ENCODE results near the gene CDX1.

DNA sequence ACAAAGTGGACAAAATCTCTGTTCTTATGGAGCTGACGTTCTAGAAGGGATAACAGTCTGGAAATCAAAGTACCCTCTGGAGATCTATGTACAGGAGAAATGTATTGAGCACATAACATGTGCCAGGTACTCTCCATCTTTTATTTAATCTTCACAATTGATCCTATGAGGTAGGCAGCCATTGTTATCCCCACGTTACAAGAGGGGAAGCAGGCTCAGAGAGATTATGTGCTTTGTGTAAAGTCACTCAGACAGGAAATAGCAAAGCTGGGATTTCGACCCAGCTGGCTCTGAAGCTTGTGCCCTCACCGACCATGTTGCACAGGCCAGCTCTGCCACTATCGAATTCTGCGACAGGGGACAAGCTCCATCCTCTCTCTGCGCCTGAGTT, 32.4 kb upstream of the CDX1 start:
- TF ChIP-seq ELF4 (IDR thresholded peaks at IDR 0.05) (no peak), SP1 (IDR thresholded peaks at IDR 0.05) (no peak), ZNF384 (IDR thresholded peaks at IDR 0.05) (no peak), L3MBTL2 (conservative IDR thresholded peaks at IDR 0.05) (no peak), FOXK2 (IDR thresholded peaks at IDR 0.05) (no peak), TARDBP (IDR thresholded peaks at IDR 0.05) (no peak), NFRKB (IDR thresholded peaks at IDR 0.05) (no peak), FOXM1 (IDR thresholded peaks at IDR 0.05; ENCODE audit: borderline replicate concordance) (no peak)
- TF ChIP-seq, protein P1, sequence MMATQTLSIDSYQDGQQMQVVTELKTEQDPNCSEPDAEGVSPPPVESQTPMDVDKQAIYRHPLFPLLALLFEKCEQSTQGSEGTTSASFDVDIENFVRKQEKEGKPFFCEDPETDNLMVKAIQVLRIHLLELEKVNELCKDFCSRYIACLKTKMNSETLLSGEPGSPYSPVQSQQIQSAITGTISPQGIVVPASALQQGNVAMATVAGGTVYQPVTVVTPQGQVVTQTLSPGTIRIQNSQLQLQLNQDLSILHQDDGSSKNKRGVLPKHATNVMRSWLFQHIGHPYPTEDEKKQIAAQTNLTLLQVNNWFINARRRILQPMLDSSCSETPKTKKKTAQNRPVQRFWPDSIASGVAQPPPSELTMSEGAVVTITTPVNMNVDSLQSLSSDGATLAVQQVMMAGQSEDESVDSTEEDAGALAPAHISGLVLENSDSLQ (IDR thresholded peaks at IDR 0.05): no peak
